Embryonic facial prominence (tissue), 1 donor: ENCODE results near the gene FADS1.

Experiments
- DNase-seq: peaks from one replicate; pipeline ENCODE4 v3.0.0-alpha.2; 2016; ENCODE audit errors: extremely low spot score

Gene FADS1

GRCh38 chr11:61777234-61778090 lies 39.3 kb downstream of the FADS1 start:
- no peak for DNase-seq

GRCh38 chr11:61776561-61777075 lies 40.2 kb downstream of the FADS1 start:
- DNase-seq: no peak

- no peak for DNase-seq
Observed at GRCh38 chr11:61775606-61776554, 40.9 kb downstream of the FADS1 start.

- DNase-seq: no peak
Observed at GRCh38 chr11:61775106-61775505, 41.7 kb downstream of the FADS1 start.

- no peak for DNase-seq
Observed at GRCh38 chr11:61774411-61774810, 42.4 kb downstream of the FADS1 start.

GRCh38 chr11:61773809-61774208 lies 43.0 kb downstream of the FADS1 start:
- no peak for DNase-seq

GRCh38 chr11:61773356-61773755 lies 43.4 kb downstream of the FADS1 start:
- no peak for DNase-seq

- DNase-seq: no peak
Observed at GRCh38 chr11:61771985-61772455, 44.8 kb downstream of the FADS1 start.

- no peak for DNase-seq
Observed at GRCh38 chr11:61771195-61771894, 45.5 kb downstream of the FADS1 start.

- DNase-seq: no peak
Observed at GRCh38 chr11:61769946-61770683, 46.7 kb downstream of the FADS1 start.

- DNase-seq: no peak
Observed at GRCh38 chr11:61769169-61769920, 47.5 kb downstream of the FADS1 start.

GRCh38 chr11:61768376-61769076 lies 48.3 kb downstream of the FADS1 start:
- DNase-seq: no peak

- no peak for DNase-seq
Observed at GRCh38 chr11:61766353-61766841, 50.4 kb downstream of the FADS1 start.

GRCh38 chr11:61765550-61766253 lies 51.1 kb downstream of the FADS1 start:
- no peak for DNase-seq

- DNase-seq: no peak
Observed at GRCh38 chr11:61764606-61765260, 52.1 kb downstream of the FADS1 start.

- no peak for DNase-seq
Observed at GRCh38 chr11:61763930-61764605, 52.7 kb downstream of the FADS1 start.

GRCh38 chr11:61762798-61763197 lies 54.0 kb downstream of the FADS1 start:
- no peak for DNase-seq

GRCh38 chr11:61762223-61762615 lies 54.6 kb downstream of the FADS1 start:
- DNase-seq: no peak
